Endothelial cell of umbilical vein (primary cell): ENCODE measurements around the gene TIFAB.

Experiments used
- CTCF ChIP-seq, 2 donors: IDR thresholded peaks; 1 replicate in 1 of 2; 2 replicates in 1 of 2; pipeline ENCODE4 v1.5.1; 2011; ENCODE audit warnings: low read length in 2 of 2, mild to moderate bottlenecking in 2 of 2, moderate library complexity in 2 of 2, control low read depth in 1 of 2, inconsistent platforms in 1 of 2, low read depth in 1 of 2; ENCODE audit not compliant: insufficient read depth in 1 of 2; ENCODE audit errors: extremely low read depth in 1 of 2
- EZH2 ChIP-seq: IDR thresholded peaks from 2 replicates; pipeline ENCODE4 v1.6.1; 2012; ENCODE audit warnings: borderline replicate concordance, low read depth, mild to moderate bottlenecking, moderate library complexity, low read length, inconsistent platforms; ENCODE audit not compliant: severe bottlenecking
- POLR2A ChIP-seq: IDR thresholded peaks from 2 replicates; pipeline ENCODE4 v1.6.1; 2012; ENCODE audit warnings: low read depth, mild to moderate bottlenecking, control low read depth, low read length
- POLR2AphosphoS5 ChIP-seq: IDR thresholded peaks from 2 replicates; pipeline ENCODE4 v1.6.1; 2012; ENCODE audit warnings: low read depth, mild to moderate bottlenecking, control low read depth, low read length, moderate library complexity; ENCODE audit not compliant: insufficient read depth

DNA sequence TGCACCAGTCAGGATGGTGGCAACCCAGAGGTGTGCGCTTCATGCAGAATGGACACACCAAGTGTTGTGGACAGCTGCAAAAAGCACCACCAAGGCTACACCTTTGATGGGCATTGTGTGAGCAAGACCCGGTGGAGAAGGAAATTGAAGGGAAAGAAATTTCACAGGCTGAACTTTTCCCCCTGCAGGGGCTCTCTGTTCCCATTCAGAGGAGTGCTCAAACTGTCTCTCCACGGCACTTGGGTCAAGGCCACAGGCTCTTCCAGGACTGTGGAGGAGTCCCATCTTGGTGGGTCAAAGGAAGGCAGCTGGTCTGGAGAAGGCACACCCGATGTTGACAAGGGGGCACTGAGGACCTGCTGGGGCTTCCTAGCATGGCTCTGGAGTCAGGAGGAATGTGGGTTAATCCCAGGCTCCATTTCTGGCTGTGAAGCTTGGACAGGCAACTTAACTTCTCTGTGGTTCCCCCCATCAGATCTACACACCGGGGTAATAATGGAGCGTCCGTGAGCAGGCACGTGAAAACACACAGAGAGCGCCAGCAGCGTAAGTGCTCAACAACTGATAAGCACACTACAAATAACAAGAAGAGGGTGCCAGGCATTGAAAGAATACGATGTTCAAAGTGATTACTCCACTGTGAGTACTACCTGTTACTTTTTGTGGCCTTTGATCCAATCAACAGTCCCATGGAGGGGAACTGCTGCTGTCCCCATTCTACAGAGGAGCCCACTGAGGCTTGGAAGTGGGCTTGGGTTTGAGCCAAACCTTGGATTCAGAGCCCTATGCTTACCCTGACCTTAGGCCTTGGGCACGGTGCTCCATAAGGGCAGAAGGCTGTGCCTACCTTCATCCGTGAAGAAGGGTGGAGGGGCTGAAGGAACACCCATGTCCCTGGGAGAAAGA lies 34.2 kb upstream of the TIFAB start:
- TF ChIP-seq EZH2 (no peak), CTCF (IDR thresholded peaks at IDR 0.05; ENCODE audit: extremely low read depth in 1 of 2, insufficient read depth in 1 of 2, low read depth in 1 of 2, low read length in 2 of 2) (no peak), POLR2A (no peak), POLR2AphosphoS5 (no peak)
